ENCODE results near the gene DNPEP.
"Not testable (repeated sequence)": the region's sequence is repeated elsewhere in the genome, so short reads cannot be mapped to it uniquely, and the experiment has no call there.

The DNPEP gene

DNA sequence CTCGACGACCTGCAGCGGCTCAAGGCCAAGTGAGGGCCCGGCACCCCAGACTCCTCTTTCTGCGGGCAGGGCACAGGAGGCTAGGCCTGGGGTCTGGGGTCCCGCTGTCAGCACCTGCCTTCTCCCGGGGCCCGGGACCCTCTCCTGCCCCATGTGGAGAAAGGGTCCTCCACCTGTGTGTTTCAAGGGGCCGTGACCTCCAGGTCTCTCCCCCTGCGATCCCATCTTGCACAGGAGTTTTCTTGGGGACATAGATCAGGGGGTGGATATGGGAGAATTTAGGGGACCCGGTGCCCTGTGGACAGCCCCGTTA, 31.3 kb upstream of the DNPEP start:
- no peak for DNase-seq

DNA sequence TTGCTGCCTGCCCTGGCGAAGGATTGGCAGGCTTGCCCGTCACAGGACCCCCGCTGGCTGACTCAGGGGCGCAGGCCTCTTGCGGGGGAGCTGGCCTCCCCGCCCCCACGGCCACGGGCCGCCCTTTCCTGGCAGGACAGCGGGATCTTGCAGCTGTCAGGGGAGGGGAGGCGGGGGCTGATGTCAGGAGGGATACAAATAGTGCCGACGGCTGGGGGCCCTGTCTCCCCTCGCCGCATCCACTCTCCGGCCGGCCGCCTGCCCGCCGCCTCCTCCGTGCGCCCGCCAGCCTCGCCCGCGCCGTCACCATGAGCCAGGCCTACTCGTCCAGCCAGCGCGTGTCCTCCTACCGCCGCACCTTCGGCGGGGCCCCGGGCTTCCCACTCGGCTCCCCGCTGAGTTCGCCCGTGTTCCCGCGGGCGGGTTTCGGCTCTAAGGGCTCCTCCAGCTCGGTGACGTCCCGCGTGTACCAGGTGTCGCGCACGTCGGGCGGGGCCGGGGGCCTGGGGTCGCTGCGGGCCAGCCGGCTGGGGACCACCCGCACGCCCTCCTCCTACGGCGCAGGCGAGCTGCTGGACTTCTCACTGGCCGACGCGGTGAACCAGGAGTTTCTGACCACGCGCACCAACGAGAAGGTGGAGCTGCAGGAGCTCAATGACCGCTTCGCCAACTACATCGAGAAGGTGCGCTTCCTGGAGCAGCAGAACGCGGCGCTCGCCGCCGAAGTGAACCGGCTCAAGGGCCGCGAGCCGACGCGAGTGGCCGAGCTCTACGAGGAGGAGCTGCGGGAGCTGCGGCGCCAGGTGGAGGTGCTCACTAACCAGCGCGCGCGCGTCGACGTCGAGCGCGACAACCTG, 30.7 kb upstream of the DNPEP start, which contains the start of gene DES:
Gene DES, plus strand, starts transcription at position 223 of the 857 bp plus-strand sequence. Its CDS starts 86 bp downstream, at position 309.
- no peak for DNase-seq

DNA sequence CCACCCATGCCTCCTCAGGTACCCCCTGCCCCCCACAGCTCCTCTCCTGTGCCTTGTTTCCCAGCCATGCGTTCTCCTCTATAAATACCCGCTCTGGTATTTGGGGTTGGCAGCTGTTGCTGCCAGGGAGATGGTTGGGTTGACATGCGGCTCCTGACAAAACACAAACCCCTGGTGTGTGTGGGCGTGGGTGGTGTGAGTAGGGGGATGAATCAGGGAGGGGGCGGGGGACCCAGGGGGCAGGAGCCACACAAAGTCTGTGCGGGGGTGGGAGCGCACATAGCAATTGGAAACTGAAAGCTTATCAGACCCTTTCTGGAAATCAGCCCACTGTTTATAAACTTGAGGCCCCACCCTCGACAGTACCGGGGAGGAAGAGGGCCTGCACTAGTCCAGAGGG, 29.7 kb upstream of the DNPEP start:
- DNase-seq: no peak

DNA sequence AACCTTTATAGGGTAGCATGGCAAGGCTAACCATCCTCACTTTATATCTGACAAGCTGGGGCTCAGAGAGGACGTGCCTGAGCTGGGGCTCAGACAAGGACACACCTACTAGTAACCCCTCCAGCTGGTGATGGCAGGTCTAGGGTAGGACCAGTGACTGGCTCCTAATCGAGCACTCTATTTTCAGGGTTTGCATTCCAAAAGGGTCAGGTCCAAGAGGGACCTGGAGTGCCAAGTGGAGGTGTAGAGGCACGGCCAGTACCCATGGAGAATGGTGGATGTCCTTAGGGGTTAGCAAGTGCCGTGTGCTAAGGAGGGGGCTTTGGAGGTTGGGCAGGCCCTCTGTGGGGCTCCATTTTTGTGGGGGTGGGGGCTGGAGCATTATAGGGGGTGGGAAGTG, 29.2 kb upstream of the DNPEP start:
- no peak for DNase-seq

DNA sequence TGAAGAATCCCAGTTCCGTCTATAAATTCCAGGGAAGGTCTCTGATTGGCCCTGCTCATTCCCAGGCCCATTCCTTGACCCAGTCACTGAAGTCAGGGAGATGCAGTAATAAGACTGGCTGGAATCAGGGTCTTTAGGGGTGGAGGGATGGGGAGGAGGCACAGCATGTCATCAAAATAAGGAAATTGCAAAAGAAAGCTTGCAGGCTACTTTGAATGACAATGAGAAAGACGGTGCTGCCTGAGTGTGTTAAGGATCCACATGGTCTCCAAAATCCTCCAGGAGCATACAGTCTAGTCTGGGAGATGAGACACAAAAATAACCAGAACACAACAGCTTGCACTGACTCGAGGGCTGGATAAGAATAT, 28.5 kb upstream of the DNPEP start:
- DNase-seq: no peak

DNA sequence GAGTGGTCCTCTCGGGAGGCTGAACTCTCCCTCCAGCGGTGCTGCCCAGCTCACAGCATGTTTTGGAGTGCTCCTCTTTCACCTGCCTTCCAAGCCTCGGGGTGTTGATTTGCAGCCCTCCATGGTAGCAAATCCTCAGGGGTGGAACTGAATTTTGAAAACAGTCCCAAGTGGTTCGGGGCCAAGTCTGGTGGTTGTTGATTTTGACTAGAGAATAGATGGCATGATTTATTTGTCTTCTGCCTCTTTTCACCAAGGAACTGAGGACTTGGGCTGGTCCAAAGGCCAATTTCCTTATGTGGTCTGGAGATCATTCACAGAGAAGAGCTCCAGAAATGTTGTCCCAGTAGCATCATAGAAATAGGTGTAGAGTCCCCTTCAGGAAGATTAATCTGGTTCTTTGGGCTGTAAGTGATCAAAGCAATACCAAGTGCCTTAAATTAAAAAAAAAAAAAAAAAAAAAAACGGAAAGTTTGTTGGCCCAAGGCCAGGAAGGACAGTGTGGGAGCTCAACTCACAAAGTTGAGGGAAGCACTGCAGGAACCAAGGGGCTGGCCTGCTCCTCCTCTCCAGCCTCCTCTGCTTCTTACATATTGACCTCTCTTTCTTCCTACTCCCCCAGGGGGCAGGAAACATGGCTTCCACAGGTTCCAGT, 28.0 kb upstream of the DNPEP start:
- DNase-seq: no peak

DNA sequence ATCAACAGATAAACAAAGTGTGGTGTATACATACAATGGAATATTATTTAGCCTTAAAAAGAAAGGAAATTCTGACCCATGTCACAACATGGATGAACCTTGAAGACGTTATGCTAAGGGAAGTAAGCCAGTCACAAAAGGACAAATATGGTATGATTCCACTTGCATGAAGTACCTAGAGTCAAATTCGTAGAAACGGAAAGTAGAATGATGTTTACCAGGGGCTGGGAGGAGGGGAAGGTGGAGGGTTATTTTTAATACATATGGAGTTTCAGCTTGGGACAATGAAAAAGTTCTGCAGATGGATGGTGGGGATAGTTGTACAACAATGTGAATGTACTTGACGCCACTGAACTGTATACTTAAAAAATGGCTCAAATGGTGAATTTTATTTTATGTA, 27.1 kb upstream of the DNPEP start:
- no peak for DNase-seq

DNA sequence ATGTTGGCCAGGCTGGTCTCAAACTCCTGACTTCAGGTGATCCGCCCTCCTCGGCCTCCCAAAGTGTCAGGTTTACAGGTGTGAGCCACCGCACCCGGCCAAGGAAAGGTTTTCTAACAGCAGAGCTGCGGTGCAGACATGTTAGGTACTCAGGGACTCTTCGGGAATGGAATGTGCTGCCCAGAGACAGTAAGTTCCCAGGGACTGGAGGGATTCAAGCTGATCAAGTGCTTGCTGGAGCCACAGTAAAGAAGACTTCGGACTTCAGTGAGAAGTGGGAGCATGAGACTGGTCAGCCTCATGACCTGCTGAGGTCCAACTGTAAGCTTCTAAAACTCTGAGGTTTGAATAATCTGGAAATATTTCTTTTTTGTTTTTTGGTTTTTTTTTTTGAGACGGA, 22.7 kb upstream of the DNPEP start:
- no peak for DNase-seq

DNA sequence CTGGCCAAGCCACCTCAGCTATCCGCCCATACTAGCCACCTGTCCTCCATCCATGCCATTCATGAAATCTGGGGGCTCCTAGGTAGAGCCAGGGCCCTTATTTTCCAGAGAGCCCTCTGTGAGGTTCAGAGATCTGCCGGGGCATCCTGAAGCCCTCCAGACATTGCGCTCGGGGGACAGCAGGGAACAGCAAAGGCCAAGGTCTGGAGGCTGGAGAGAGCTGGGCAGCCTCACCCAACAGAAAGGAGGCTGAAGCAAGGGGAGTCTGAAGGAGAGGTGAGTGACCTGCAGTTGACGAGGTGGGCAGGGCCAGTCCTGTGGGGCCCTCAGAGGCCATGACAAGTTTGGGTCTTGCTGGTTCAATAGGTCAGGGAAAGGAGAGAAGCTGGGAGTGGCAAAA, 21.9 kb upstream of the DNPEP start:
- DNase-seq: no peak

DNA sequence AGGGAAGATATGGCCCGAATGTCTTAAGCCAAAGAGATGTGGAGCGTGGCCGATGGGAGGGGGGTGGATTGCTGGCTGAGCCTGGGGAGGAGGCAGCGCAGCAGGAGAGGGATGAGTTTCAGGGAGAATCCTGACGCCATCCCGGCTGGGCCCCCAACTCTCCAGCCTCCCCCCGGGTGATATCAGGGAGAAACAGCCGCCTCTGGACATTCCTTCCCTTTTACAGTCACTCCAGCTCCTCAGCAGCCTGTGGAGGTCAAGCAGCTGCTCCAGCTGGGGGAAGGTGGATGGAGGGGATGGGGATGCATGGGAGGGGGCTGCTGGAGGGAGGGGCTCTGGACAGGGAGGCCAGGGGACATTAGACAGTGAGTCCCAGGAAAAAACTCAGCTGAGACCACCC, 20.9 kb upstream of the DNPEP start:
- no peak for DNase-seq

DNA sequence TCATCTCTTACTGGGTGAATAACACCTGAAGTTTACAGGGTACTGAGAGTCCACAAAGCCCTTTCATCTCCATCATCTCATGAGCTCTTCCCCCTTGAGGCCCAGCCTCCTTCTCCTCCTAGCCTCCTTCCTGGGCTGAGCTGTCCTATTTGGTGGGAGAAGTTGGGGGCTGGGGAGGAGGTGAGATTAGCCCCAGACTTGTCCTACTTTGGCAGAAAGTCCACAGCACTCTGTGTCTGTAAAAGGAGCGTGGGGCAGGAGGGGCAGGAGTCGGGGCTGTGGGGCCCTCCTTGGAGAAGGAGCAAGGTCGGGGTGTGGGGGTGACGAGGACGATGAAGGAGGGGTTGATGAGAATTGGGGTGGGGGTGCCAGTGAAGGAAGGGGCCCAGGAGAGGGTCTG, 20.5 kb upstream of the DNPEP start:
- no peak for DNase-seq

DNA sequence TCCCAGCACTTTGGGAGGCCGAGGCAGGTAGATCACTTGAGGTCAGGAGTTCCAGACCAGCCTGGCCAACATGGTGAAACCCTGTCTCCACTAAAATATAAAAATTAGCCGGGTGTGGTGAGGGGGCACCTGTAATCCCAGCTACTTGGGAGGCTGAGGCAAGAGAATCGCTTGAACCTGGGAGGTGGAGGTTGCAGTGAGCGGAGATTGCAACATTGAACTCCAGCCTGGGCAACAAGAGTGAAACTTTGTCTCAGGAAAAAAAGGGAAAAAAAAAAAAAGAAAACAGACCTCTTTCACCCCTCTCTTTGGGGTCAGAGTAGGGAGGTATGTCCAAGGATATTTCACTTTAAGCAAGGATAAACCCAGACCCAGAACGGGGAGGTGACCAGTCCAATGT, 19.6 kb upstream of the DNPEP start:
- DNase-seq: not testable (repeated sequence)

DNA sequence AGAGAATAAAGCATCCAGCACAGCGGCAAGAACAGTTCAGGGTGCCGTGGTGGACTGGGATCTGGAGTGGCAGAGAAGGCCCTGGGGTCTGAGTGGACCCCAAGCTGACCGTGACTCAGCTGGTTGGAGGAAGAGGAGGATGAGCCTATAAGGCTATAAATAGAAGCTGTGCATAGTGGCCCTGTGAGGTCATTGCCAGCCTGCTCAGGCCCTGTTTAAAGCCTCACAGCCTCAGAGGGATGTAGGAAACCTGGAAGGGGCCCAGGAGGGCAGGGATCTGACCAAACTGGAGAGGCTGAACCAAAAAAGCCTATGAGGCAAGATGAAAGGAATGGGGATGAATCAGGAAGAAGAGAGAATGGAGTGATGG, 19.1 kb upstream of the DNPEP start:
- no peak for DNase-seq

DNA sequence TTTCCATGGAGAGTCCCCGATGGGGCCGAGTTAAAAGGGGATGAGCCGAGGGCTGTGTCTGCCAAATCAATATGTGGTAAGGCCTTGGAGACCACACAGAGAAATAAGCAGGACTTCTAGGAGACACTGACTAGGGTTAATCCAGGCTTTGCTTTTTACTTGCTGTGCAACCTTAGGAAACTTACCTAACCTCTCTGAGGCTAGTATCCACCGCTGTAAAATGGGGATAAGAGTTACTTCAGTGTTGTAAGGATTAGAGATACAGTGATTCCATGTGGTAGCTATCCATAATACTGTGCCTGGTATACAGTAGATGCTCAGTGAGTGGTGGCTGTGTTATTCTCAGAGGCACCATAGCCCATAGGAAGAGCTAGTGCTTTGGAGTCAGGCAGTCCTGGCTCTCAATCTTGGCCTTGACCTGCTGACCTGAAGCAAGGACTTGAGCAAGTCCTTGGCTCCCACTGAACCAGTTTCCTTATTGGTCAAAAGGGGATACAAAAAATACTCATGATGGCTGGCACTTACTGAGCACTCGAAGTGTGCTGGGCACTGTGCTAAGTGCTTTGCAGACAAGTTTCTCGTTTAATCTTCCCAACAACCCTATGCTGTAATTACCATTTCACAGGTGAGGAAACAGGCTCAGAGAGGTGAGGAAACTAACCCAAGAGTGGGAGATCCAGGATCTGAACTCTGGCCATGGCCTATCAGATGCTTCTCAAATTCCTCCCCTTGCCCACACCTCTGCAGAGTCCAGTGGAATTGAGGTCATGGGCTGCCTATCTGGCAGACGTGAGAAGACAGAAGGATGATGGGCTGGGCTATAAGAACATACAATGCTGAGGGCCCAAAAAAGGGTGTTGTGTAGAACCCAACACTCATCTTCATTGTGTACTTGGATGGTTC, 18.5 kb upstream of the DNPEP start:
- no peak for DNase-seq

DNA sequence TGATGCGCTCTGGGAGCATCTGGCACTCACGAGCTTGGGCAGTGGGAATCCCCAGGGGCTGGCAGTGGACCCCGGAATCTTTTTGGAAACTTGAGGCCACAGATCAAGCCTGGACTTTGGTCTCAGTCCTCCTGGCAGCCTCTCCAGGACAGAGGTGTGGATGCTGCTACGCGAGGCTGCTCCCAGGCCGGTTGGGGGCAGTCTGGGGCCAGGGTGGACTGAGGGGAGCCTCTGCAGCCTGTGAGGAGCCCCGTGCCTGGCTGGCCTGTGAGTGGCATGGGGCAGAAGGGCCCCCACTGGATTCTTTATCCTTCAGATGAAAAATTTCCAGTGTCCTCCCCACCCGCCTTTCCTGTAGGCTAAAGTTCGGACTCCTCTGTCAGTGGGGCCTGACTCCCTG, 17.7 kb upstream of the DNPEP start:
- no peak for DNase-seq

DNA sequence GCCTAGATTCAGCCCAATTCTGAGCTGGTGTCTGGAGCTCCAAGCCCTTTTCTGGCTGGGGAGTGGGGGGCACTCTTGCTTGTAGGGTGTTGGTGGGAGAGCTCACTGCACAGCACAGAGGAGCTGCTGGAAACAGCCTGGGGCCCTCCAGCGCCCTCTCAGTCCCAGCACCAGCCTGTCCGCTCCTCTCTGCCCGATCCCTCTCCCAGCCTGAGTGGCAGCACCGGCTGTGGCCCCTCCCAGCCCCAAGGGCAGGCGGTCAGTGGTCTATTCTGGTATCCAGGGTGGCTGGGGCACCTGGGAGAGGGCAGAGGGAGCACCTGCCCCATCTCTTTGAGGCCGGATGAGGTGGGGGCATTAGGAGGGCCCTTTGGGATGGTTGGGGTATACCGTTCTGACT, 17.2 kb upstream of the DNPEP start:
- no peak for DNase-seq

DNA sequence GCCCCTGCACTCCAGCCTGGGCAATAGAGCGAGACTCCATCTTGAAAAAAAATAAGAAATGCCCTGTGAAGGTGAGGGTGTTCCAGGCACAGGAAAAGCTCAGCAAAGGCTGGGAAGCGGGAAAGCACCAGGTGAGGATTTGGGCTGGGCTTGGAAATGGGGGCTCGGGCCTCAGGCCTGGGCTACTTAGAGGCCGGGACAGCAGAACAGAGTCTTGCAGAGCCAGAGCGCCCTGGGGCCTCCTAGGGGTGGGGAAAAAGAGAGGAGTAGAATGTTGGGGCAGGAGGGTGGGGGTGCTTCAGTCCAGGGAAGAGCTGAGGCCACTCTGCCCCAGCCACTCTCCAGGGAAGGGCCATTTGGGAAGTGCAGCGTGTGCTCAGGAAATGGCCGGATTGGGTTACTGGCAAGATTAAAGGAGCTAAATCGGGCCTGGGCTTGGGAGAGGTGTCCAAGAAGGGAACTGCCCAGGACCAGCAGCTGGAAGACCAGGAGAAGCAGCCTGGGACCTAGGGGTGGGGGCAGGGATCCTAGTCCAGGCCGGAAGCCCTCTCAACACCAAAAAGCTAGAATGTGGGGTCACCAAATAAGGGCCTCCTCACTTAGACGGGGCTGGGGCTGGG, 16.7 kb upstream of the DNPEP start:
- DNase-seq: no peak

DNA sequence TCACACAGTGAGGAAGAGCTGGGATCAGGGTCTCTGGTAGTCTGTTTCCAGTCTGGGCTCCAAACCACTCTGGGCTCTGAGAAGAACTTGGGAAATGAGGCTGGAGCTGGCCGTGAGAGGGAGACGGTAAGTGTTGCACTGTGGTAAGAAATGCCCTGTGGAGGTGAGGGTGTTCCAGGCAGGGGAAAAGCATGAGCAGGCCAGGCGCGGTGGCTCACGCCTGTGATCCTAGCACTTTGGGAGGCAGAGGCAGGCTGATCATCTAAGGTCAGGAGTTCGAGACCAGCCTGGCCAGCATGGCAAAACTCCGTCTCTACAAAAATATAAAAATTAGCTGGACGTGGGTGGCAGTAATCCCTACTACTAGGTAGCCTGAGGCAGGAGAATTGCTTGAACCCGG, 16.1 kb upstream of the DNPEP start:
- no peak for DNase-seq

DNA sequence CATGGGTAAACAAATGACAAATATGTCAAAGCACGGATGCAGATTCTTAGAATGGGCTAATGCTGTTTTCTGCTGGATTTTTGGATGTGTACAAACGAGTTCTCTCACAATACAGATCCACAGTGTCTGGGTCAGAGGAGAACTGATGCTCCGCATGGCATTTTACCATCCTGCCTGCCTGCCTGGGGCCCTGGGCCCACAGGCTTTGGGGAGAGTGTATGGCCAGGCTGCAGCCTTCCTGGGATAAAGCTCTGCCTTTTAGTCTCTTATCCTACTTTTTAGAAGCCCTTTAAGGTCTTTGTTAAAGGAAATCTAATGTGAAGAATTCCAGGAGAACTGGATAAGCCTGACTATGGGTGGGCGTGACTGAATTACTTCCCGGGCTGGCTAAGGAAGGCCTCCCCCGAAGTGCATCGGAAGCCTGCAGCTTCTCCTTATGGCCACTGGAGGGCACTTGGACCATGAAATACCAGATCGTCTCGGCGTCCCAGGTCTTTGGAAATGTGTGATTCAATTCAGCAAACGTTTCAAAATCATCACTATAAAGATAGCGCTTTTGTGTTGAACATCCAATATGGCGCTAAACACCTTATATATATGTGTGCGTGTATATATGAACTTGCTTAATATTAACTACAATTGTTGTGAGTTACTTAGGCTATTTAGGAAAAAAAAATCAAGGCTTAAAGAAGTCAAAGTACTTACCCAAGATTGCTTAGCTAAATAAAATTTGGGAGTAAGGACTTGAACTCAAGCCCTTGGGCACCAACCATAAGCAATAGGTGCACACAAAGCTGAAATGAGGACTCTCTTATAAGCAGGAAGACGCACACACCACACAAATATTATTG, 15.2 kb upstream of the DNPEP start:
- peak; percentile 63 for DNase-seq

DNA sequence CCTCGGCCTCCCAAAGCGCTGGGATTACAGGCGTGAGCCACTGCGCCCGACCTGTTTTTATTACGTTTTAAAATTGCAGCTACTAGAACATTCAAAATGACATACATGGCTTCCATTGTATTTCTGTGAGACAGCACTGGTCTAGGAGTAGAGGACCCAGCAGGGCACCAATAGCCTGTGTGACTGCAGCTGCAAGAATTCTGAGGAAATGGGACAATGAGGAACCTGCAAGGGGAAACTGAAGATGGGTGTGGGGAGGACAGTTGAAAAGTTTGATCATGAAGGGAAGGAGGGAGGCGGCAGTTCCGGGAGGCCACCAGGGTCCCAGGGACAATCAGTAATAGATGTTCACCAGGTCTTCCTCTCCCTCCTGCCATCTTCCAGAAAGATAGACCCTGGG, 13.9 kb upstream of the DNPEP start:
- DNase-seq: no peak

DNA sequence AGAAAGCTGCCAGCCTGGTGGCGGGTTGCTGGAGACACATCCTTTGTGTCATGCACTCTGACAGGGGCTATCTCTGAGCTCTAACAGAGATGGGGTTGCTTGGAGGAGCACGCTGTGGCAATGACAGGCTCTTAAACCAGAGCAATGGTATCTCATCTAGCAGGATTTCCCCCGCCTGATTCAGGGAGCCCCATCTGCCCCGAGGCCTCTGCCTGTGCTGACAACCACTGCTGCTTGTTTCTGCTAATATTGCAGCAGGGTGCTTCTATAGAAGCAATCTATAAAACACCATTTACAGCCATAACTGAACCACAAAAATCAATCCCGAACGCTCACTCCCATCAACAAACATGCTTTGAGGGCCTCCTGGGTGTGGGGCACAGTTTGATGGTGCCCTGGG, 12.8 kb upstream of the DNPEP start:
- DNase-seq: no peak

DNA sequence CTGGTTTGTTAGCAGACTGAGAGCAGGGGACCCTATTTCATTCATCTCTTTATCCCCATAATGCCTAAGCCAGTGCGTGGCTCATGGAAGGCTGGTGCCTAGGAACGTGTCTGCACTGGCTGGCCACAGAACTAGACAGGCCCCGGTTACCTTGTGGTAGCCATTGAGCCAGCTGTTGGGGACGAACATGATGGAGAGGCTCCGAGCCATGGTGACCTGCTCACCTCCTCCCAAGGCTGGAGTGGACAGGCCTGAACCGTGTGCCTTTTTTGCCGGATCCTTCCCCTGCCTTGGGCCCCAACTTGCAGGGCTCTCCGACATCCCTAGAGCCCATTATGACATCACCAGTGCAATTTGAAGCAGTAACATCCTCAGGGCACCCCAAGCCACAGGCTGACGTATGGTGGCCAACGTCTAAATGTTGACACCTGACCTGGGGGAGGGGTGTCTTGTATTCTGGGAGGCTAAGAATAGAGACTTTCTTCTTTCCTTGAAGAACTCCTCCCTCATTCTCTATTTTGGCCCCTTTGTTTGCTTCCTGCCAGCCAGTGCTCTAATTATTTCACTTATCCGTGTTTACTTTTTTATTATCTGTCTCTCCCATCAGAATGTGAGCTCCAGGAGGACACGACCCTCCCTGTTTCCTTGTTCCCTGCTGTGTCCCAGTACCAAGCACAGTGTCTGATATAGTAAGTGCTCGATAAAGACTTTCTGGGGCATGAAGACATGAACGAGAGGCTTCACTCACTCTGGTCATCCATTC, 12.2 kb upstream of the DNPEP start:
- DNase-seq: no peak

Data from NCI-H1105 treated with DMSO at 0.1 percent for 48 hours (cell line).